Adipose tissue (tissue), 3 donors: Measurements from ENCODE around the gene KIF26B. TPM values are rescaled to one million over a fixed set of nuclear protein-coding genes. Genes with fewer than 3 reads are reported as not detected.

Experiments used
- H3K27ac ChIP-seq: one replicate; pipeline ENCODE4 v1.5.1; 2013; ENCODE audit warnings: low read depth, low read length
- WGBS, 3 donors: extraction: QIAGEN DNeasy Blood & Tissue Kit; methylation state at CpG; one replicate each; pipeline ENCODE4 v1.1.7; 2013; 5-methylcytosine and 5-hydroxymethylcytosine counted together
- polyA plus RNA-seq, 3 donors: library from polyadenylated mRNA; stranded (reverse); fragments of 200-250 nt; gene quantifications; one replicate each; pipeline ENCODE4 v1.2.3, GENCODE V29; 2013
- donor health status: healthy with polysubstance abuse.
- donor health status: Bipolar disorder and iron deficiency.
- donor health status: healthy.

Gene KIF26B
- polyA plus RNA-seq, 3 donors = 0.08 to 0.56 (median 0.12) TPM

- H3K27ac ChIP-seq = no peak overlapping the region
- 56 to 68% (median 58%) methylated on average over 5 of the region's 5 CpGs for WGBS, 3 donors
Measured at GRCh38 chr1:245621589-245621988, 466.8 kb downstream of the KIF26B start.

- no peak overlapping the region for H3K27ac ChIP-seq
- 87 to 91% (median 89%) methylated on average over 18 of the region's 18 CpGs for WGBS, 3 donors
Measured at GRCh38 chr1:245622332-245623014, 467.7 kb downstream of the KIF26B start.

- WGBS, 3 donors = 94 to 98% (median 95%) methylated on average over 1 of the region's 1 CpG
- no peak overlapping the region for H3K27ac ChIP-seq
Measured at GRCh38 chr1:245641384-245641783, 486.6 kb downstream of the KIF26B start.

GRCh38 chr1:245645406-245645805 lies 490.6 kb downstream of the KIF26B start:
- 32 to 79% (median 68%) methylated on average over 4 of the region's 4 CpGs for WGBS, 3 donors

GRCh38 chr1:245645894-245646293 lies 491.1 kb downstream of the KIF26B start:
- WGBS, 3 donors = 62 to 76% (median 69%) methylated on average over 9 of the region's 9 CpGs
- no peak overlapping the region for H3K27ac ChIP-seq

More at GRCh38 chr1:245645406-245645805, 490.6 kb downstream of the KIF26B start:
- H3K27ac ChIP-seq = no peak overlapping the region

GRCh38 chr1:245648749-245649522 lies 494.2 kb downstream of the KIF26B start:
- WGBS, 3 donors = 45 to 87% (median 78%) methylated on average over 19 of the region's 19 CpGs
- no peak overlapping the region for H3K27ac ChIP-seq

- no peak overlapping the region for H3K27ac ChIP-seq
- 73 to 90% (median 87%) methylated on average over 5 of the region's 5 CpGs for WGBS, 3 donors
Measured at GRCh38 chr1:245649666-245650065, 494.9 kb downstream of the KIF26B start.

- no peak overlapping the region for H3K27ac ChIP-seq
- 90 to 91% (median 91%) methylated on average over 7 of the region's 7 CpGs for WGBS, 3 donors
Measured at GRCh38 chr1:245650441-245650960, 495.7 kb downstream of the KIF26B start.

- WGBS, 3 donors = 72 to 88% (median 86%) methylated on average over 3 of the region's 3 CpGs
- no peak overlapping the region for H3K27ac ChIP-seq
Measured at GRCh38 chr1:245651093-245651492, 496.3 kb downstream of the KIF26B start.

GRCh38 chr1:245652116-245652515 lies 497.3 kb downstream of the KIF26B start:
- 96 to 98% (median 97%) methylated on average over 4 of the region's 4 CpGs for WGBS, 3 donors
- H3K27ac ChIP-seq = no peak overlapping the region

- no peak overlapping the region for H3K27ac ChIP-seq
- 62 to 80% (median 64%) methylated on average over 17 of the region's 17 CpGs for WGBS, 3 donors
Measured at GRCh38 chr1:245652660-245653427, 498.1 kb downstream of the KIF26B start.

GRCh38 chr1:245654460-245655050 lies 499.8 kb downstream of the KIF26B start:
- 44 to 79% (median 73%) methylated on average over 9 of the region's 9 CpGs for WGBS, 3 donors
- no peak overlapping the region for H3K27ac ChIP-seq

- H3K27ac ChIP-seq = no peak overlapping the region
- WGBS, 3 donors = 91 to 94% (median 94%) methylated on average over 11 of the region's 11 CpGs
Measured at GRCh38 chr1:245656189-245656717, 501.5 kb downstream of the KIF26B start.

GRCh38 chr1:245657371-245657770 lies 502.6 kb downstream of the KIF26B start:
- H3K27ac ChIP-seq = no peak overlapping the region
- WGBS, 3 donors = 81 to 95% (median 93%) methylated on average over 6 of the region's 6 CpGs

GRCh38 chr1:245663373-245663772 lies 508.6 kb downstream of the KIF26B start:
- no peak overlapping the region for H3K27ac ChIP-seq
- 79 to 89% (median 88%) methylated on average over 3 of the region's 3 CpGs for WGBS, 3 donors

GRCh38 chr1:245663841-245664240 lies 509.1 kb downstream of the KIF26B start:
- H3K27ac ChIP-seq = no peak overlapping the region
- 92 to 97% (median 96%) methylated on average over 8 of the region's 8 CpGs for WGBS, 3 donors

- no peak overlapping the region for H3K27ac ChIP-seq
- 83 to 93% (median 90%) methylated on average over 9 of the region's 9 CpGs for WGBS, 3 donors
Measured at GRCh38 chr1:245666412-245666811, 511.6 kb downstream of the KIF26B start.

- 81 to 89% (median 84%) methylated on average over 5 of the region's 5 CpGs for WGBS, 3 donors
- H3K27ac ChIP-seq = no peak overlapping the region
Measured at GRCh38 chr1:245671349-245671748, 516.6 kb downstream of the KIF26B start.
